ENCODE results near the gene VPS8.
"Not testable (repeated sequence)": the region's sequence is repeated elsewhere in the genome, so short reads cannot be mapped to it uniquely, and the experiment has no call there.

The VPS8 gene

GRCh38 chr3:184977796-184978195 lies 165.8 kb downstream of the VPS8 start:
- no peak overlapping the region for H3K4me3 ChIP-seq (ENCODE audit: low read depth, low read length)

GRCh38 chr3:184981071-184981470 lies 169.1 kb downstream of the VPS8 start:
- no peak overlapping the region for H3K4me3 ChIP-seq (ENCODE audit: low read depth, low read length)

- no peak overlapping the region for H3K4me3 ChIP-seq (ENCODE audit: low read depth, low read length)
Observed at GRCh38 chr3:184982076-184982475, 170.1 kb downstream of the VPS8 start.

GRCh38 chr3:184985586-184985985 lies 173.6 kb downstream of the VPS8 start:
- H3K4me3 ChIP-seq (ENCODE audit: low read depth, low read length): no peak overlapping the region

GRCh38 chr3:184986366-184986889 lies 174.5 kb downstream of the VPS8 start:
- no peak overlapping the region for H3K4me3 ChIP-seq (ENCODE audit: low read depth, low read length)

GRCh38 chr3:184993394-184993793 lies 181.4 kb downstream of the VPS8 start:
- H3K4me3 ChIP-seq (ENCODE audit: low read depth, low read length): no peak overlapping the region

- not testable (repeated sequence) for H3K4me3 ChIP-seq (ENCODE audit: low read depth, low read length)
Observed at GRCh38 chr3:185003876-185004275, 191.9 kb downstream of the VPS8 start.

- H3K4me3 ChIP-seq (ENCODE audit: low read depth, low read length): no peak overlapping the region
Observed at GRCh38 chr3:185009650-185010049, 197.7 kb downstream of the VPS8 start.

- H3K4me3 ChIP-seq (ENCODE audit: low read depth, low read length): not testable (repeated sequence)
Observed at GRCh38 chr3:185017584-185017983, 205.6 kb downstream of the VPS8 start.

GRCh38 chr3:185017996-185018395 lies 206.0 kb downstream of the VPS8 start:
- not testable (repeated sequence) for H3K4me3 ChIP-seq (ENCODE audit: low read depth, low read length)

GRCh38 chr3:185021256-185021655 lies 209.3 kb downstream of the VPS8 start:
- no peak overlapping the region for H3K4me3 ChIP-seq (ENCODE audit: low read depth, low read length)

GRCh38 chr3:185024406-185024805 lies 212.4 kb downstream of the VPS8 start:
- no peak overlapping the region for H3K4me3 ChIP-seq (ENCODE audit: low read depth, low read length)

- no peak overlapping the region for H3K4me3 ChIP-seq (ENCODE audit: low read depth, low read length)
Observed at GRCh38 chr3:185024966-185025365, 213.0 kb downstream of the VPS8 start.

GRCh38 chr3:185028121-185028520 lies 216.2 kb downstream of the VPS8 start:
- no peak overlapping the region for H3K4me3 ChIP-seq (ENCODE audit: low read depth, low read length)

- H3K4me3 ChIP-seq (ENCODE audit: low read depth, low read length): no peak overlapping the region
Observed at GRCh38 chr3:185029086-185029485, 217.1 kb downstream of the VPS8 start.

- no peak overlapping the region for H3K4me3 ChIP-seq (ENCODE audit: low read depth, low read length)
Observed at GRCh38 chr3:185030399-185030798, 218.4 kb downstream of the VPS8 start.

GRCh38 chr3:185030951-185031350 lies 219.0 kb downstream of the VPS8 start:
- no peak overlapping the region for H3K4me3 ChIP-seq (ENCODE audit: low read depth, low read length)

- H3K4me3 ChIP-seq (ENCODE audit: low read depth, low read length): no peak overlapping the region
Observed at GRCh38 chr3:185037801-185038200, 225.8 kb downstream of the VPS8 start.

- no peak overlapping the region for H3K4me3 ChIP-seq (ENCODE audit: low read depth, low read length)
Observed at GRCh38 chr3:185040425-185040824, 228.5 kb downstream of the VPS8 start.

- H3K4me3 ChIP-seq (ENCODE audit: low read depth, low read length): no peak overlapping the region
Observed at GRCh38 chr3:185041540-185041939, 229.6 kb downstream of the VPS8 start.

GRCh38 chr3:185042312-185043050 lies 230.5 kb downstream of the VPS8 start:
- H3K4me3 ChIP-seq (ENCODE audit: low read depth, low read length): no peak overlapping the region

- no peak overlapping the region for H3K4me3 ChIP-seq (ENCODE audit: low read depth, low read length)
Observed at GRCh38 chr3:185046164-185046515, 234.2 kb downstream of the VPS8 start.

GRCh38 chr3:185046603-185047002 lies 234.6 kb downstream of the VPS8 start:
- H3K4me3 ChIP-seq (ENCODE audit: low read depth, low read length): no peak overlapping the region
